Activated gamma-delta T cell (primary cell): ENCODE results near the gene SLC25A6.
"Not testable (repeated sequence)": the region's sequence is repeated elsewhere in the genome, so short reads cannot be mapped to it uniquely, and the experiment has no call there.

Source experiments
- DNase-seq: peaks from one replicate; lab custom pipeline; 2025; lab: John Stamatoyannopoulos, UW

The SLC25A6 gene

DNA sequence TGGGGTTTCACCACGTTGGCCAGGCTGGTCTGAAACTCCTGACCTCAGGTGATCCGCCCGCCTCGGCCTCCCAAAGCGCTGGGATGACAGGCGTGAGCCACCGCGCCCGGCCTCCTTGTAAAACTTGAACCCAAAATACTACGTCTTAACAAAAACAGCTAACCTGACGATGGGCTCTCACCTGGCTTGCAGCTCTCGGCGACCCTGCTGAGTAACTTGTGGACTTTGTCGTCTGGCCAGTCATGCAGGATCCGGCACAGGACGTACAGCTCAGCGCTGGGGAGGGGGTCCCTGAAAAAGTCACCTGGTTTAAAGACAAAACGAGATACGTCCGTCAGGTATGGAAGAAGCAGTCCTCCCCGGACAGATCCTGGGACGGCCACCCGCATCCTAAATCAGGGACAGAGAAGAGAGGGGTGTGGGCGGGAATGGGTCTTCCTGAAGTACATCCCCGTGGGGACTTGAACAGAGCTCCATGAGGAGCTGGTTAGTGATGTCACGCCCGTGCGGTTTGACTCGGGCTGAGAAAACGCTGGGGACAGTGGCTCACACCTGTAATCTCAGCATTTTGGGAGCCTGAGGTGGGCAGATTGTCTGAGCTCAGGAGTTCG lies 20.7 kb upstream of the SLC25A6 start:
- DNase-seq = no peak

DNA sequence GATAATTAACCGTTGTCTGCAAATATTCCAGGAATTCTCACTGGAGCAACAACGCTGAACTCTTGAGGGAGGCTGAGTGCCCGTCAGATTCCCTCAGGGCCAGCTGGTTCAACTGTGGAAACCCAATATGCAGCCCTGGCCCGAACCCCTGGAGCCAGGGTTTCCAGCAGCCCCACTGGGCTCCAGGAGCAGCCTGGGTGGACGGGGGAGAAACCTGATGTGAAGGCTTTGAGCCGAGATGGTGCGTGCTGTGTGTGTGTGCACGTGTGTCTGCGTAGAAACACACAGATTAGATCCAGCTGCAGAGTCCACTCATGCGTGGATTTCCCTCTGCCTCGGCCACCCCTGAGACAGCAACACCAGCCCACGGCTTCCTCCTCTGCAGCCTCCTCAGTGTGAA lies 19.4 kb upstream of the SLC25A6 start:
- DNase-seq = no peak

DNA sequence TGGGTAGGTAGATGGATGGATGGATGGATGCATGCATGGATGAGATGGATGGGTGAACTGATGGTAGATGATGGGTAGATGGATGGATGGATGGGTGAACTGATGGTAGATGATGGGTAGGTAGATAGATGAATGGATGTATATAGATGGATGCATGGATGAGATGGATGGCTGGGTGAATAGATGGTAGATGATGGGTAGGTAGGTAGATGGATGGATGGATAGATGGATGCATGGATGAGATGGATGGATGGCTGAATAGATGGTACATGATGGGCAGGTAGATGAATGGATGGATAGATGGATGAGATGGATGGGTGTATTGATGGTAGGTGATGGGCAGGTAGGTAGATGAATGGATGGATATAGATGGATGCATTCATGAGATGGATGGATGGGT lies 15.1 kb upstream of the SLC25A6 start:
- no peak for DNase-seq

DNA sequence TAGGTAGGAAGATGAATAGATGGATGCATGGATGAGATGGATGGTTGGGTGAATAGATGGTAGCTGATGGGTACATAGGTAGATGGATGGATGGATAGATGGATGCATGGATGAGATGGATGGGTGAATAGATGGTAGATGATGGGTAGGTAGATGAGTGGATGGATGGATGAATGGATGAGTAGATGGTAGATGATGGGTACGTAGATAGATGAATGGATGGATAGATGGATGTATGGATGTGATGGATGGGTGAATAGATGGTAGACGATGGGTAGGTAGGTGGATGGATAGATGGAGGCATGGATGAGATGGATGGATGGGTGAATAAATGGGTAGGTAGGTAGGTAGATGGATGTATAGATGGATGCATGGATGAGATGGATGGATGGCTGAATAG lies 13.9 kb upstream of the SLC25A6 start:
- not testable (repeated sequence) for DNase-seq

DNA sequence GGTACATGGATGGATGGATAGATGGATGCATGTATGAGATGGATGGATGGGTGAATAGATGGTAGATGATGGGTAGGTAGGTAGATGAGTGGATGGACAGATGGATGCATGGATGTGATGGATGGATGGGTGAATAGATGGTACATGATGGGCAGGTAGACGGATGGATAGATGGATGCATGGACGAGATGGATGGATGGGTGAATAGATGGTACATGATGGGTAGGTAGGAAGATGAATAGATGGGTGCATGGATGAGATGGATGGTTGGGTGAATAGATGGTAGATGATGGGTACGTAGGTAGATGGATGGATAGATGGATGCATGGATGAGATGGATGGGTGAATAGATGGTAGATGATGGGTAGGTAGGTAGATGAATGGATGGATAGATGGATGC lies 12.0 kb upstream of the SLC25A6 start:
- not testable (repeated sequence) for DNase-seq

DNA sequence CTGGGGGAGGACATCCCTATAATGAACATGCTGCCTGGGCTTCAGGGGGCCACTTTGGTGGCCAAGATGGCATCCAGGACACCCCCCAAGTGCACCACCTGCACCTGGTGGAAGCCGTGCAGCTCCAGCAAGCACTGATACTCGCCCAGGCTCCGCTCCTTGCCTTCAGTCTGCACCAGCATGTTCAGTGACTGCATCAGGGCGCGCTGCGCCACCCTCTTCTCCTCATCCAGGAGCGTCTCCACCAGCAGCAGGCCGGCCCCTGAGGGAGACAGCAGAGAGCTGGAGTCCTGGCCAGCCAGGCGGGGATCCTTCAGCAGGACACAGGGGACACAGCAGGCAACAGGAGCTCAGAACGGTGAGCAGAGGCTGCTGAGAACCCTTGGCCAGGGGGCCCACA lies 11.3 kb upstream of the SLC25A6 start:
- DNase-seq = no peak

DNA sequence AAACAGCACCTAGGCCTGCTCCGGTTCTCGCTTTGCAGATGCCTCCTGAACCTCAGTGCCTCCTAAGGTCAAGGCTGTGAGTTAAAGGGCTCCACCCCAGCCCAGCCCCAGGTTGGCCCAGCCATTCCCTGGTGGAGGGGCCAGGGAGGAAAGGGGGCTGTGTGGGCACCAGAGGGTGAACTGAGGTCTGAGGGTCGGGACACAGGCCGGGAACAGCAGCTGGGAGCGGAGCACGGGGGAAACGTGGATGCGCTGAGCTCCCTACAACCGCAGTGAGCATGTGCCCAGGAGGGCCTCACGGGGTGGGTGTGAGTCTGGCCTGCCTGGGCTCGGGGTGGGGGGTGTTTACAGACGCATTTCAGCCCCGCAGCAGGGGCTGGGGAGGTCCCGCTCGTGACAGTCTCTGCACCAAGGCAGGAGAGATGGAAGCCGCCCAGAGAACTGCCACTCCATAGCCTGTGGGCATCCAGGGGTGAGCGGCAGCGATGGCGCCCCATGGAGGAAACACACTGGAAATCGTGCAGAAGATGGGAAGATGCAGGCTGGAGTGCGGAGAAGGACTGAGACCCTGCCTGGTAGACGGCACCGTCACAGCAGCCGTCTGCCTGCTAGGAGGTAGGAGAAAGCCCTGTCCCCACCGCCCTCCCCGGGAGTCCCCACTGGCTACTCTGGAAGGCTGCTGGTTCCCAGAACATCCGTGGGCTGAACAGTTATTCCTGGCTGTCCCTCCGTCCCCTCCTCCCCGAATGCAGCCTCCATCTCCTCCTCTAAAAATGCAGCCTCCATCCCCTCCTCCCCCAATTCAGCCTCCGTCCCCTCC lies 9.9 kb upstream of the SLC25A6 start:
- DNase-seq = no peak

DNA sequence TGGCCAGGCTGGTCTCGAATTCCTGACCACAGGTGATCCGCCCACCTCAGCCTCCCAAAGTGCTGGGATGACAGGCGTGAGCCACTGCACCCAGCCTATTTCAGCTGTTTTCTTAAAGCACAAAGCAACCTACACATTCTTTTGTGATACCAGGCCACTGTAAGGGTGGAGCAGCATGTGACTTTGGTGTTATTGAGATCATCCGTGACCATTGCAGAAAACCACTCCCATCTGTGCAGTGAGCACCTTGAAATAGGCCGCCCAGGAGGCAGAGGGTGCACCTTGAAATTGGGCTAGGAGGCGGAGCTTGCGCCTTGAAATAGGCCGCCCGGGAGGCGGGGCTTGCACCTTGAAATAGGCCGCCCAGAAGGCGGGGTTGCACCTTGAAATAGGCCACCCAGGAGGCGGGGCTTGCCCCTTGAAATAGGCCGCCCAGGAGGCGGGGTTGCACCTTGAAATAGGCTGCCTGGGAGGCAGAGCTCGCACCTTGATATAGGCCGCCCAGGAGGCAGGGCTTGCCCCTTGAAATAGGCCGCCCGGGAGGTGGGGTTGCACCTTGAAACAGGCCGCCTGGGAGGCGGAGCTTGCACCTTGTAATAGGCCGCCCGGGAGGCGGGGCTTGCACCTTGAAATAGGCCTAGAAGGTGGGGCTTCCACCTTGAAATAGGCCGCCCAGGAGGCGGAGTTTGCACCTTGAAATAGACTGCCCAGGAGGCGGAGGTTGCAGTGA lies 9.0 kb upstream of the SLC25A6 start:
- DNase-seq = no peak

DNA sequence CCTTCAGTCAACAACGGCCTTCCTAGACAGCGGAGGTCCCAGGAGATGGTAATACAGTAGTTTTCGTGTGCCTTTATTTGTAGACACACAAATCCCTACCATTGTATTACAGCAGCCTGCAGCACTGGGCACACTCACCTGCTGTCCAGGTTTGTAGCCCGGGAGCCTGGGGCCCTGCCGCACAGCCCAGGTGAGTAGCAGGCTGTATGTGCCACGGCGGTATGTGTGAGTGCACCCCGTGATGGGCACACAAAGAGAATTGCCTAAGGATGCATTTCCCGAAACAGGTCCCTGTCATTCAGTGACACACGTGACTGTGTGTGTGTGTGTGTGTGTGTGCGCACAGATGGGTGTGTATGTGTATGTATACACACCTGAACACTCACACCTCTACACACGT lies 8.1 kb upstream of the SLC25A6 start:
- no peak for DNase-seq

DNA sequence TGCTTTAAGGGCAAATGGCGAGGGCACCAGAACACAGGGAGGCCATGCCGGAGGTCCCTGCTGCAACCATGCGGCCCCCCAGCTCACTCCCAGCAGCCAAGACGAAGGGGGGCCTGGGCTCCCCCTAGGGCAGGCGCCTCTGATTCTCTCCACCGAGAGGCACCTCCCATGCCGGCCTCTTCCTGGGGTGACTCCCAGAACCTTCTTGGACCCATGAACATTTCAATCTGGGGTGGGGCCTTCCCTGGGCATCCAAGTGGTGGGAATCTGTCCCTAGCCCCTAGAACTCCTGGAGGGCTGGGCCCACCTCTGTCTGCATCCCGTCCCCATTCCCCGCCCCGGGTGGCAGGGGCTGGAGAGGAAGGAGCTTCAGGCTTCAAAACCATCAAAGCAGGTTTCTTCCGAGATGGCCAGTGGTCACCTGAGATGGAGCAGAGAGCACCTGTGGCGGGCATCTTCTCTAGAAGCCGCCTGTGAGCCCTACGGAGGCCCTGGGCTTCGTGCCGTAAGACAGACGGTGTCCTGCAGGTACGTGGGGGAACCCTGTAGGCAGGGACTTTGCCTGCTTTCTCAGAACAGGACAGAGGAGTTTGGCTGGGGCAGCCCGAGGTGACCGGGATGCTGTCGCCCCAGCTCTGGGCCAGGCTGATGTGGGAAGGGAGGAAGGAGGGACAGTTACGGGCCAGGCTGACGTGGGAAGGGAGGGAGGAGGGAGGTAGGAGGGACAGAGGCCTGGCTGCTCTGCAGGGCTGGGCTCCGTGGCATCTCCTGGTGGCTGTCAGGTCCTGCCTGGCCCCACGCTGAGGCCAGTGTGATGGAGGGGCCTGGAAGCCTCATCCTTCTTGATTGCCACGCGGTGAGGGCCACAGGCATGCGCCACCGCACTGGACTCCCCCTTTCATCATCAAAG lies 6.8 kb upstream of the SLC25A6 start:
- no peak for DNase-seq

DNA sequence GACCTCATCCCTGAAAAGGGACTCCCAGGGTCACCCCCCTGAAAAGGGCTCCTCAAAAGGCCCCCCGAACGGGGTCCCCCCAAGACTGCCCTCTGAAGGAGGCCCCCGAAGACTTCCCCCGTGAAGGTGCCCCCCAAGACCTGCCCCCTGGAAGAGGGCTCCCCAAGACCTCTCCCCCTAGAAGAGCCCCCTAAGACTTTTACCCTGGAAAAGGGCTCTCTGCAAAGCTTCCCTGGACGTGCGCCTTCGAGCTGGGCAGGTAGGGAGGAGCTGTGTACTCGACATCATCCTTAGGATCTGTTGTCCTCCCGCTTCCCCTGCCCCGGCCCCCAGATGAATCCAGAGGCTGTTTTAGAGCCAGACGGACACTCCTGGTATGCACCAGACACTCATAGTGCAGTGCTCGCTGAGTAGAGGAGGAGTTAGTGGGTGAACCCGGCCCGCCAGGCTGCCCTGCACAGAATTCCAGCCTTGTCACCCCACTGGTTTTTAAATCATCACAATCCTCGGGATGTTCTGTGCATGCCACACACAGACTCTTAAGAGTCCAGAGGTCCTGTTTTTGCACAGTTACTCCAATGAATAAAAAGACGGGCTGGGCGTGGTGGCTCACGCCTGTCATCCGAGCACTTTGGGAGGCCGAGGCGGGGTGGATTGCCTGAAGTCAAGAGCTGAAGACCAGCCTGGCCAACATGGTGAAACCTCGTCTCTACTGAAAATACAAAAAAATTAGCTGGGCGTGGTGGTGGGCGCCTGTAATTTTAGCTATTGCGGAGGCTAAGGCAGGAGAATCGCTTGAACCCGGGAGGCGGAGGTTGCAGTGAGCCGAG lies 5.7 kb upstream of the SLC25A6 start:
- DNase-seq = no peak

DNA sequence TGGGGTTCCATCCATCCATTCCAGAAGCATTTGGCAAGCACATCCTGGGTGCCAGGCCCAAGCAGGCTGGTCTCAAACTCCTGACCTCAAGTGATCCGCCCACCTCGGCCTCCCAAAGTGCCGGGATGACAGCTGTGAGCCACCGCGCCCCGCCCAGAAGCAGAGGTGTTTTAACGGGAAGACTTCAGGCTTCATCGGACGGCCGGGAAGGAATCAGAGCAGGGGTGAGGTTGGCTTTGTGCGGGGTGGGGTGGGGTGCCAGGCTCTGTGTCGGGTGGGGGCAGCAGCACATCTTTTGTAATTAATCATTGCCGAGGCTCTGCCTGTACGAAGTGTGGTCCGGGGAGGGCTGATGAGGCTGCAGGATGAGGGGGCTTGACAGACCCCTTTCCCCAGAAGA lies 5.1 kb upstream of the SLC25A6 start:
- no peak for DNase-seq

DNA sequence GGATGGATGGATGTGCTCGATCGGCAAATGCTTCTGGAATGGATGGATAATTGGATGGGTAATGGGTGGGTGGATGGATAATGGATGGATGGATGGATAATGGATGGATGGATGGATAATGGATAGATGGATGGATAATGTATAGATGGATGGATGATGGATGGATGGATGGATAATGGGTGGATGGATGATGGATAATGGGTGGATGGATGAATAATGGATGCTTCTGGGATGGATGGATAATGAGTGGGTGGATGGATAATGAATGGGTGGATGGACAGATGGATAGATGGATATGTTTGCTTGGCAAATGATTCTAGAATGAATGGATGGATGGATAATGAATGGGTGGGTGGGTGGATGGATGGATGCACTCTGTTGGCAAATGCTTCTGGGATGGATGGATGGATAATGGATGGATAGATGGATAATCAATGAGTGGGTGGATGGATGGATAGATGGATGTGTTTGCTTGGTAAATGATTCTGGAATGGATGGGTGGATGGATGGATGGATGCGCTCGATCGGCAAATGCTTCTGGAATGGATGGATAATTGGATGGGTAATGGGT lies 3.8 kb upstream of the SLC25A6 start:
- no peak for DNase-seq

DNA sequence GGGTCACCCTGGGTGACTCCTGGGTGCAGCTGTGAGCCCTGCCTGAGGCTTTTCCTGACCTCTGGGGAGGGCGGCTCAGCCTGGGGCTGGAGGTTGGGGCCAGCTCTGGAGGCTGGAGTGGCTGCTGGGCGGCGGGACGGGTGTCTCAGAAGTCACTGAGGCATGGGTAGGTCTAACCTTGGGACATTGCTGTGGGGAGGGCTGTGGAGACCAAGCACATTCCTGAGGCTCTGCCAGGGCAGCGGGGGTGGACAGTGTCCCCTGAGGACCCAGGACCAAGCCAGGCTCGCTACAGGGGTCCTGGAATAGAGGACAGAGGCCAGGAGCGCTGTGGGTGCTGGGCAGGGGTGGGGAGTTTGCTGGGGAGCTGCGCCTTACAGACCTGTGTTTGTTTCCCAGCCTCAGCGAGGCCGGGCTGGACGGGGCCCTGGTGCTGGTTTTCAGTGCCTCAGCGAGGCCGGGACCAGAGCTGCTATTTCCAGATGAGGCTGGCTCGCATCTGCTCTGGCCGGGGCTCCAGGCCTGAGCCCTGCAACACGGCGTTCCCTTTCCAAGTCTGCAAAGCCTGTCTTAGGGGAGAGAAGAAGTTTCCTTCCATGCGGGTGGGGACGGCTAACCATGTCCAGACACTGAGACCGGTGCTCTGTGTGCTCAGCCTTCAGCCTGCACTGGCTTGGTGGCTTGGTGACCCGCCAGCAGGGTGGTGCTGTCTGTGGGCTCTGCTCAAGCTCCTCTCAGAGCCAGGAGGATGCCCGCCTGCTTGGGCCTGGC lies 3.0 kb upstream of the SLC25A6 start:
- no peak for DNase-seq

DNA sequence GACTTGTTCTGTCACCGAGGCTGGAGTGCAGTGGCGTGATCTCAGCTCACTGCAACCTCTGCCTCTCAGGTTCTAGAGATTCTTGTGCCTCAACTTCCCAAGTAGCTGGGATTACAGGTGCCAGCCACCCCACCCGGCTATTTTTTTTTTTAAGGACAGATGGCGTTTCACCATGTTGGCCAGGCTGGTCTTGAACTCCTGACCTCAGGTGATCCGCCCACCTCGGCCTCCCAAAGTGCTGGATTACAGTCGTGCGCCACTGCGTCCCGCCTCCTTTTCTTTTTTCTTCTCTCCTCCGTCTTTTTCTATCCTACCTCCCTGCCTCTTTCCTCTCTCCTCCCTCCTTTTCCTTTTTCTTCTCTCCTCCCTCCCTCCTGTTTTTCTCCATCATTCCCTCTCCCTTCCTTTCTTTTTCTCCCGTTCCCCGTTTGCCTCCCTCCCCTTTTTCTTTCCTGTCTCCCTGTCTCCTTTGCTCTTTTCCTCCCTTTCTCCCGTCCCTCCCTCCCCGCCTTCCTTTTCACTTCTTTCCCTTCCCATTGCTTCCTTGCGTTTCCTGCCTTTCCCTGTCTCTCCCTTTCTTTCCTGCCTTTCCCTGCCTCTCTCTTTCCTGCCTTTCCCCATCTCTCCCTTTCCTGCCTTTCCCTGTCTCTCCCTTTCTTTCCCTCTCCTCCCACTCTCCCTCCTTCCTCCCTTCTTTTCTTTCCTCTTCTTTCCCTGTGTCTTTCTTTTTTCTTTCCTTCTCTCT lies 2.1 kb upstream of the SLC25A6 start:
- DNase-seq = no peak

DNA sequence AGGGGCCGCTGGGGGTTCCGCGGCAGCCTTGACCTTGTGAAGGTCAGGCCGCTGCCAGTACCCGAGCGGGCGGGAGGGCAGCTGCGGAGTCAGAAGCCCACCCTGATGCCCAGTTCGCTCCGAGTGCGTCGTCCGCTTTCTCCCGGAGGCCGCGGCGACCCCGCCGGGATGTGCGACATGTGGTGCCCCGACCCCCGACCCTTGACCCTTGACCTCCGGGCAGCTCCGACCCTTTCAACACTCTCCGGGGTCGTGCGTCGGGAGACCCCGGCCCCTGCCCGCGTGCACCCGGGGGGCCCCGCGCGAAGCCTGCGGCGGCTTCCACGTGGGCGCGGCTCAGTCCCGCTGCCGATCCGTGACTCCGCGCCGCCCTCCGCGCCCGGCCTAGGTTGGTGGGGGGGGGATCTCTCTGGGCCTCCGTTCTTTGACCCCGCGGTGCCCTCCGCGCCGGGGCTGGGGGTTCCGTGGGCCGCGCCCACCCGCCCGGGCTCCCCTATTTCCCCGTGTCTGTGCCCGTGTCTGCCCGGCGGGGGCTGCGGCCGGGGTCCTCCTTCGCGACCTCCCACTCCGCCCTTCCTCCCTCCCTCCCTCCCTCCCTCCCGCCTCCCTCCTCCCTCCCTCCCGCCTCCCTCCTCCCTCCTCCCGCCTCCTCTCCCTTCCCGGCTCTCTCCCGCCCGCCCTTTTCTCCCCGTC lies 609 bp upstream of the SLC25A6 start:
- no peak for DNase-seq

DNA sequence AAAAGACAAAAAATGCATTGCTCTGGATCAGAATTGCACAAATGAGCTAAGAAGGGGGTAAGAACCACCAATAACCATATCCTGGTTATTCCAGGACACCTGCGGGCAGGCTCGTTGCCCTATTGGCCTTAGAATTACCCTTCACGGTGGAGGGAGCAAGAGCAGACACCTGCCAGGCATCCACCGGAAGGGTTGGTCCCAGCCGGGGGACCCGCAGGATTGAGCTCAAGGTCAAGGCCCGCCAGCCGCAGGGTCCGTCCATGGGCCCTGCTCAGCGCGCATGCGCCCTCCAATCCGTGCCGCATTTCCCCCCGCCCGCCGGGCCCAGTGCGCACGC lies 575 bp downstream of the SLC25A6 start:
- DNase-seq = no peak

DNA sequence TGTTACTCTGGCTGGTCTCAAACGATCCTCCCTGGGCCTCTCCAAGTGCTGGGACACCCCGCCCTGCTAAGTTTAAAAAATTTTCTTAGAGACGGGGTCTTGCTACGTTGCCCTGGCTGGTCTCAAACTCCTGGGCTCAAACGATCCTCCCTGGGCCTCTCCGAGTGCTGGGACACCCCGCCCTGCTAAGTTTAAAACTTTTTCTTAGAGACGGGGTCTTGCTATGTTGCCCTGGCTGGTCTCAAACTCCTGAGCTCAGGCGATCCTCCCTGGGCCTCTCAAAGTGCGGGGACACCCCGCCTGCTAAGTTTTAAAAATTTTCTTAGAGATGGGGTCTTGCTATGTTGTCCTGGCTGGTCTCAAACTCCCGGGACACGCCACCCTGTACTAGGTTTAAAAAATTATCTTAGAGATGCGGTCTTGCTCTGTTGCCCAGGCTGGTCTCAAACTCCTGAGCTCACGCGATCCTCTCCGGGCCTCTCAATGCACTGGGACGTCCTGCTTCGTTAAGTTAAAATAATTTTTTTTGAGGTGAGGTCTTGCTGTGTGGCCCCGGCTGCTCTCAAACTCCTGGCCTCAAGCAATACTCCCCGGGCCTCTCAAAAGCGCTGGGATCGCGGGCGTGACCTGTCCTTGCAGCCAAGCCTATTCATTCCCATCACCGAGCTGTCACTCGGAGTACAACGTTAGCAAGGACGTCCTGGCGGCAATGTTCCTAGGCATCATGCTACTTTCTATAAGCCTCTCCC lies 1.1 kb downstream of the SLC25A6 start:
- no peak for DNase-seq
